ENCODE results near the gene GOSR2.

- TF ChIP-seq CTCF (IDR thresholded peaks at IDR 0.05): no peak
- no peak for TF ChIP-seq POLR2A (IDR thresholded peaks at IDR 0.05)
These were observed 12.6 kb upstream of the GOSR2 start for GRCh38 chr17:46910179-46910927.
